Jurkat, Clone E6-1 (cell line): Measurements from ENCODE around the gene UBE2V1.
"Not testable (repeated sequence)": the region's sequence is repeated elsewhere in the genome, so short reads cannot be mapped to it uniquely, and the experiment has no call there.

Experiments used
- DNase-seq: peaks from one replicate; pipeline ENCODE4 v3.0.0-alpha.2; 2011; ENCODE audit warnings: low read depth, low spot score
- H3K4me3 ChIP-seq: 2 replicates; pipeline ENCODE4 v1.5.1; 2011; ENCODE audit warnings: mild to moderate bottlenecking, low read length, control low read depth, moderate library complexity

UBE2V1 gene

DNA sequence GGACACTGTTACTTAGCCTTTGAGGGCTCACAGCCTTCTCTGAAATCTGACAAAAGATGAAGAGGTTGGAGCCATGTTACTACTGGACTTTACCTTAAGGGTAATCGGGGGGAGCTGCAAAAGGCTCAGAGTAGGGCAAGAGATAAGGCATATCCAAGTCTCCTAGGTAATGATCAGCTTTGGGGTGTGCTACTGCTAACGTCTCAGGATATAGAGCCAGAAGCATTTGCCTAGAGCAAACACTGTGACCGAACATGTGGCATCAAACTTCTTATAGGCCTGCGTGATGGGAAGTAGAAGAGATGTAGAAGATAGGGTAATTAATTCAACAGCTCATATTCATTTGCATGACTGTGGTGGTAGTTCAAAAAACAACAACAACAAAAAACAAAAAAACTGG is 11.1 kb downstream of the UBE2V1 start:
- no peak for DNase-seq
- H3K4me3 ChIP-seq: no peak overlapping the region

DNA sequence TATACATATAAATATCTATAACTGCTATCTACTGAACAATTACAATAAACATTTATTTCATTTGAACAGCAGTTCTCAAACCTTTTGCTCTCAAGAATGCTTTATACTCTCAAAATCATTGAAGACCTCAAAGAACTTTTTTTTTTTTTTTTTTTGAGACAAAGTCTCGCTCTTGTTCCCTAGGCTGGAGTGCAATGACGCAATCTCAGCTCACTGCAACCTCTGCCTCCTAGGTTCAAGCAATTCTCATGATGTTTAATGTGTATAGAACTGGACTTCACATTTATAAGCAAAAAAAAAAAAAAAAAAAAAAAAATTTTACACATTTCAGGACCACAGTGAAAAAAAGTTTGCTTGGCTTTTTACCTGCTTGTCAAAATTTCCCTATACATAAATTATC is 11.7 kb downstream of the UBE2V1 start:
- no peak for DNase-seq
- no peak overlapping the region for H3K4me3 ChIP-seq

DNA sequence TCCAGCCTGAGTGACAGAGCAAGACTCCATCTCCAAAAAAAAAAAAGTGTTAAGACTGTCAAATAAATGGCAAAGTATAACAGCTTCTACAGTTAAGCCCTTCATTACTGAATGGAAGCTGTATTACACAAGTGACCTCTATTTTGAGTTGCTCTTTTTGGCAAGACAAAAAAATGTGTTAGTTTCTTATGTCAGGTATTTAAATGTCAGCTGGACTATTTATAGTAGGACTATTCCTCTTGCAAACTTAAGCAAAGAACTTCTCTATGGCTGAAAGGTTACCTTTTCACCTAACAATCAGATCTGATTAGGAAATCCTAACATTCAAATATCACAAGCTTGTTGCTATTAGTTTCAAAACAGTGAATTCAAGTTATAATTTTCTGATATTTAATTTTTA is 12.4 kb downstream of the UBE2V1 start:
- H3K4me3 ChIP-seq: no peak overlapping the region
- DNase-seq: no peak

GRCh38 chr20:50099565-50099991 is 13.4 kb downstream of the UBE2V1 start:
- DNase-seq: no peak

GRCh38 chr20:50099113-50099512 is 13.8 kb downstream of the UBE2V1 start:
- H3K4me3 ChIP-seq: no peak overlapping the region
- no peak for DNase-seq

More at GRCh38 chr20:50099565-50099991, 13.4 kb downstream of the UBE2V1 start:
- no peak overlapping the region for H3K4me3 ChIP-seq

DNA sequence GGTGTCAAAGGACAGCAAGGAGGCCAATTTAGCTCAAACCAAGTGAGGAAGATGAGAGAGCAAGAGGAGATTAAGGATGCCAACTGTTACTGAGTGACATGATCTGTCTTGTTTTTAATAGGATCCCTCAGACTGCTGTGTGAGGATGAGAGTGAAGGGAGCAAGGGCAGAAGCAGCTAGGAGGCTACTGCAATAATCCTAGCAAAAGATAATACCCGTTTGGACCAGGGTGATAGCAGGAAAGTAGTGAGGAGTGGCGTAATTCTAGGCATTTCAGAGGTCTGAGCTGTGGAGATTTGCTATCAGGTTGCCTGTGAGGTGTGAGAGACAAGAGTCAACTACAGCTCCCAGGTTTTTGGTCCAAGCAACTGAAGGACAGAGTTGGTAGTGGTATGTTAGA is 14.7 kb downstream of the UBE2V1 start:
- no peak overlapping the region for H3K4me3 ChIP-seq
- no peak for DNase-seq

DNA sequence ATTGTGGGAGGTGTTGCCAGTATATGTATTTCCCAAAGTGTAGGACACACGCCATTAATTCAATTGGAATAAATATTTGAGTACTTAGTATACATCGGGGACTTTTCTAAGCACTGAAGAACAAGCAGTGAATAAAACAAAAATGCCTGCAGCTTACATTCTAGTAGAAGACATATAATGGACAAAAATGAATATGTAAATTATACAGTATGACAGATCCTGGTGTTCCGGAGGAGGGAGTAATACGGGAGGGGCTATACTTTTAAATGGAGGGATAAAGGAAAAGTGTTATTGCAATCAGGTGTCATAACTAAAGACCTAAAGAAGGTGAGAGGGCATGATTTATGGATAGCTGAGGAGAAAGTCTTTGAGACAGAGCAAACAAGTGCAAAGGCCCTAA is 15.1 kb downstream of the UBE2V1 start:
- DNase-seq: no peak

DNA sequence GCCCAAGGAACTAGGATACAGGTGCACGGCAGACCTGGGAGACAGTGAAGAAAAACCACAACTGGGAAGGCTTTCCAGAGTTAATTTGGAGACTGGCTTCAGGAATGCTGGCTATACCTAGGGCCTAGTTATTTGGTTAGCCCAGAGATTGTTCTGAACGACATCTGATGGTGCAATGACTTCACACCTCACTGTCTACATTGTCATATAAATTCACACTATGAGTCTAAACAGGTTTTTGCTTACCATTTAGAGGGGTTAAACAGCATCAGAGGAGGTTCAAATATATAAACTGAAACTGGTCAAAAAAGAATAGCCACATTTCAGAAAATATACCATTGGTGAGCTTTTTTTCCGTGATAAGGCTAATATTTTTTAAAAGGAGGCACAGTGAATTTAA is 16.7 kb downstream of the UBE2V1 start:
- no peak for DNase-seq
- H3K4me3 ChIP-seq: no peak overlapping the region

More for the DNA sequence above, 15.1 kb downstream of the UBE2V1 start:
- no peak overlapping the region for H3K4me3 ChIP-seq

DNA sequence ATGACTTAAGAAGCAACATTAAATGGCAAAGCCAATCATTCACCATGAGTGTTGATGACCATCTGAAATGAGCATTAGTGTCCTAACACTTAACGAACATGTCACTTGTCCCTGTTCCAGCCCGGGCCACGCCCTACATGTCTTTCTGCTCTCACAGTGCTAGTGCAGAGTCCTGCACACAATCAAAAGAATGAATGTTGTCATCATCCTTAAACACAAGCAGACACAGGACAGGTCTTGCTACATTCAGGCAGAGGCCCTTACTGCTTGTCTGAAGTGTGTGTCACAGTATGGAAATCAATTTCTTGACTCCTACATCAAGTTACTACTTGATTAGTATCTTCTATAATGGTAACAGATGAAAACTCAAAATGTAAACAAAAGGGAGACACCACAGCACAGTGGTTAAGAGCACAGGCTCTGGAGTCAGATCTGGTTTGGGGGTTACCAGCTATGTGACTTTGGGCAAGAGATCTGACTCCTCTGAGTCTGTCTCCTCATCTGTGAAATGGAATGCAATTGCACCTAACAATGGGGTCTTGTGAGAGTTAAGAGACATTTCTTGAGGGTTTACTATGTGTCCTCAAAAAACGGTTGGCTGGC is 17.4 kb downstream of the UBE2V1 start:
- H3K4me3 ChIP-seq: no peak overlapping the region

DNA sequence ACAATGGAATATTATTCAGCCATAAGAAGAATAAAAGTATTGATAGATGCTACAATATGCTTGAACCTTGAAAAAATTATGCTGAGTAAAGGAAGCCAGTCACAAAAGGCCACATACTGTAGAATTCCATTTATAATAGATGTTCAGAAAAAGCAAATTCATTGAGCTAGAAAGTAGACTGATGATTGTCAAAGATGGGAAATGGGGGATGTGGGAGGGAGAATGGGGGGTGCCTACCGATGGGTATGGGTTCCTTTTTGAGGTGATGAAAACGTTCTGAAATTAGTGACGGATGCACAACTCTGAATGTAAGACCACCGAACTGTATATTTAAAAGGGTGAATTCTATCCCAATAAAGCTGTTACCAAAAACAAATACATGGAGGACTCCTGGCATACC is 18.4 kb downstream of the UBE2V1 start:
- DNase-seq: no peak
- no peak overlapping the region for H3K4me3 ChIP-seq

More for the DNA sequence above, 17.4 kb downstream of the UBE2V1 start:
- DNase-seq: no peak

DNA sequence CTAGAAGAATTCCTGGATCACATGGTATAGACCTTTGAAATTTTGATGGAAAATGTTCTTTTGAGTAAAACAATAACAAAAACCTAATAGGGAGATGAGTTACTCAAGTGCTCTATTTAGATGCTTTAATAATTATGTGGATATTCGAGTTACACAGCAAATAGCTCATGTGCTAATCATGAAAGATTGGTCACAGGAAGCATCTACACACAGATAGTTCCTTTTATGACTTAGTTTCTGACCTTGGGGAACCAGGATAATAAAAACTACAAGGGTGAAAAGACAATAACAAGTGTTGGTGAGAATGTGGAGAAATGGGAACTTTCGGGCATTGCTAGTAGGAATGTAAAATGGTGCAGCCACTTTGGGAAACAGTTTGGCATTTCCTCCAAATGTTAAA is 19.7 kb downstream of the UBE2V1 start:
- H3K4me3 ChIP-seq: no peak overlapping the region
- DNase-seq: no peak

- no peak for DNase-seq
- H3K4me3 ChIP-seq: no peak overlapping the region
These were observed 20.5 kb downstream of the UBE2V1 start for GRCh38 chr20:50092436-50092835.

DNA sequence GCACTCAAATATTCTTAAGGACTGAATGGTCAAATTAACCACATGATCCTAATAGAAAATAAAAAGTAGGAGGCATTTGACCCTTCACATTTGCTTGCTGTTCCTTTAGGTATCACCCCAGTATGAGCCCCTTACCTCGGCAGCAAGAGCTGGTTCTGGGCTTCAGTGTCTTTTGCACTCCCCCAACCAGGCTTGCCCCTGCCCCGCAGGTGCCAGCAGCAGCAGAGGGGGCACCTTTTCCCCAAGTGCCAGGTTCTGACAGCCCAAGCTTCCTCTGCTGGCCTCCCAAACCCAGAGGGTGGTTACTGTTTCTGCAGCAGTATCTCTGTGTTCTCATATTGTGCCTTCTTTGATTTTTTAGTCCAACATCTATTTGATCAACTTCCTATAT is 23.2 kb downstream of the UBE2V1 start:
- DNase-seq: no peak
- H3K4me3 ChIP-seq: no peak overlapping the region

DNA sequence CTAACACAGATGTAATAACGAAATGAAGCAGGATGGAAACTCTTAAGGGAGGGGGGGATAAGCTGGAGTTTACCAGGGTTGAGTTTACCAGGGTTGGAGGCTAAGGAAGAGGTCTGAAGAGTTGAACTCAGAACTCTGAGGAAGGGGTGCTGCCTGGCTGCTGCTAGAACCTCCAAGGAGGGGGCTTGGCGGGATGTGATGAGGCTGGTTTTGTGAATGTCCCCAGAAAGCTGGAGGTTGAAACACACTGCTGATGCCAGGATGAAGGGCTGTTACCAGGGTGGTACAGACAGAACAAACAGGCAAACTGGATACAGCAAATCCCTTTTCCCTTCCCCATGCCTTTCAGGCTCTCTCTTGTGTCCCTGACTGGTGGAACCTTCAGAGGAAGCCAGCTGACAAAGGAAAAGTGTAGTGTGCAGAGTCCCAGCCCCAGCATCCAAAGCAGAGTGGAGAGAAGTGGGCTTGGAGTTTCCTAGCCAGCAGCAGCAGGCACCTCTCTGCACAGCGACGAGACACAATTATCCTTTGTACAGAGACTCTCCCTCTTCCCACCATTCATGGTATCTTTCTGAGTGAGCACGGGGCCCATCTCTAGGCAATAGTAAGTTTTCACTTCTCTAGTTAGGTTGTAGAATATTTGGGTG is 23.7 kb downstream of the UBE2V1 start:
- no peak for DNase-seq
- no peak overlapping the region for H3K4me3 ChIP-seq

DNA sequence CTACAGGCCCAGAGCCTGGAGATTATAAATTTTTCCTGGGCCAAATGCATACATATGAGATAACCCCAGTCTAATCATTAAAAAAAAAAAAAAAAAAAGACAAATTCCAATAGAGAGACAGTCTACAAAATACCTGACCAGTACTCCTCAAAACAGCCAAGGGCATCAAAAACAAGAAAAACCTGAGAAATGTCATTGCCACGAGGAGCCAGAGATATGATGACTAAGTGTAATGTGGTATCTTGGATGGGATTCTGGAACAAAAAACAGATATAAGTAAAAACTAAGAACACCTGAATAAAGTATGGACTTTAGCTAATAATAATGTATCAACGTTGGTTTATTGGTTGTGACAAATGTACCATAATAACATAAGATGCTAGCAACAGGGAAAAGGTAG is 24.9 kb downstream of the UBE2V1 start:
- no peak for DNase-seq
- no peak overlapping the region for H3K4me3 ChIP-seq

- no peak overlapping the region for H3K4me3 ChIP-seq
- peak; percentile 41 for DNase-seq
These were observed 27.2 kb downstream of the UBE2V1 start for GRCh38 chr20:50085481-50086365.

DNA sequence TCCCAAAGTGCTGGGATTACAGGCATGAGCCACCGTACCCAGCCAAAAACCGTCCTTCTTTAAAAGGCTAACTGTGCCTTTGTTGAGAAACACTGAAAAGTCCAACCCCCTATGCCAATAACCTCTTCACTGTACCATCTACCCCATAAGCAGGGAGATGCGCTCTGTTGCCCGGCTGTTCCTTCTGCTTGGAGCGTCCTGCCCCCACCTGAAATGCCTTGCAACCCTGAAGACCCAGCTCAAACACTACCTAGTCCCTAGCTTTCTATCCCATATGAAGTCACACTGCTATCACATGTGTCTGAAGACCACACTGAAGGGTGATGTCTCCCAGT is 27.8 kb downstream of the UBE2V1 start:
- no peak overlapping the region for H3K4me3 ChIP-seq
- DNase-seq: no peak

- no peak overlapping the region for H3K4me3 ChIP-seq
- DNase-seq: no peak
These were observed 29.9 kb downstream of the UBE2V1 start for GRCh38 chr20:50083034-50083433.

- not testable (repeated sequence) for H3K4me3 ChIP-seq, DNase-seq
These were observed 30.9 kb downstream of the UBE2V1 start for GRCh38 chr20:50082056-50082455.

DNA sequence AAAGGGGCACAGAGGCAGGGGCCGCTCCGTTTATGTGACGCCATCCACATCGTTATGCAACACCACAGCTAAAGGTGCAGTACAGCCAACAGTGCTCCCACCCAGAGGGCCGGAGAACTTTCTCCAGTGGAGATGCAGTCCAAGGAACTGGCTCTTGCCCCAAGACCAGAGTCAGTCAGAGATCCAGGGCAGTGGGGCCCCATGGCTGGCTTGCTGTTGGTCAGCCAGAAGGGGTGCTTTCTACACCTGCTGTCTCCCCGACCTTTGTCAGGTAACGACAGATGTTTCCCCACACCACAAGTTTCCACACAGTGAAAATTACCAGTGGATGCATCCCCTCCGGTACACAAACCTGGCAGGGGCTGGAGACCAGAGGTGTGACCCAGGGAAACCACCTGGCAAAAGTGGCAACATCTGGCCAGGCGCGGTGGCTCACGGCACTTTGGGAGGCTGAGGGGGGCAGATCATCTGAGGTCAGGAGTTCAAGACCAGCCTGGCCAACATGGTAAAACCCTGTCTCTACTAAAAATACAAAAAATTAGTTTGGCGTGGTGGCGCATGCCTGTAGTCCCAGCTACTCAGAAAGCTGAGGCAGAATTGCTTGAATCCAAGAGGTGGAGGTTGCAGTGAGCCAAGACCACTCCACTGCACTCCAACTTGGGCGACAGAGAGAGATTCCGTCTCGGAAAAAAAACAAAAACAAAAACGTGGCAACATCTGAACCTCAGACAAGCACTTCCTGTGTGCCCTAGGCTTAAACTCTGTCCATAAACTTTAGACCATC is 34.9 kb downstream of the UBE2V1 start:
- no peak overlapping the region for H3K4me3 ChIP-seq
- DNase-seq: no peak
